Mesodermal cell (in vitro differentiated cells): ENCODE measurements around the gene SLC2A9.
A peak's percentile ranks its signal among the peaks of the same experiment; 100 is the strongest.

Experiments used
- H3K27ac ChIP-seq: 2 replicates; pipeline ENCODE4 v1.7.0; 2013; ENCODE audit warnings: mild to moderate bottlenecking, low read depth, low read length, moderate library complexity; ENCODE audit not compliant: severe bottlenecking
- H3K36me3 ChIP-seq: 2 replicates; pipeline ENCODE4 v1.7.1; 2013; ENCODE audit warnings: mild to moderate bottlenecking, low read length, moderate library complexity; ENCODE audit not compliant: control insufficient read depth, insufficient read depth
- H3K4me1 ChIP-seq: one replicate; pipeline ENCODE4 v1.7.1; 2013; ENCODE audit warnings: mild to moderate bottlenecking, low read length; ENCODE audit not compliant: insufficient read depth, control insufficient read depth, poor library complexity, severe bottlenecking
- H3K4me3 ChIP-seq: 2 replicates; pipeline ENCODE4 v1.7.0; 2013; ENCODE audit warnings: low read length, control low read depth, mild to moderate bottlenecking; ENCODE audit not compliant: insufficient read depth, poor library complexity, severe bottlenecking; ENCODE audit errors: extremely low read depth
- H3K9me3 ChIP-seq: 2 replicates; pipeline ENCODE4 v1.7.1; 2013; ENCODE audit warnings: mild to moderate bottlenecking, low read length, moderate library complexity; ENCODE audit not compliant: control insufficient read depth
- WGBS, 2 experiments: methylation state at CpG; one replicate each; pipeline ENCODE4 v1.1.5; 2013; ENCODE audit warnings: missing lambda C conversion rate in 2 of 2; ENCODE audit not compliant: insufficient coverage in 2 of 2; 5-methylcytosine and 5-hydroxymethylcytosine counted together

Gene SLC2A9

GRCh38 chr4:10018818-10019461, 2.4 kb downstream of the SLC2A9 start:
- H3K27ac ChIP-seq = no peak overlapping the region
- H3K9me3 ChIP-seq = no peaks in the 10 kb centered on the region
- no peaks in the 10 kb centered on the region for H3K36me3 ChIP-seq
- peaks cover 32% of the 10 kb centered on the region for H3K4me1 ChIP-seq
- WGBS, 2 experiments = 26 to 27% methylated on average over 43 to 47 of the region's 52 CpGs
- H3K4me3 ChIP-seq = peak overlapping the region; percentile 21

GRCh38 chr4:10017037-10017893, 4.0 kb downstream of the SLC2A9 start:
- Histone ChIP-seq H3K36me3 (no peaks in the 10 kb centered on the region), H3K27ac (no peak overlapping the region), H3K4me1 (peaks cover 18% of the 10 kb centered on the region), H3K9me3 (no peaks in the 10 kb centered on the region), H3K4me3 (no peak overlapping the region)
- WGBS, 2 experiments = 91 to 95% methylated on average over 9 of the region's 11 CpGs

GRCh38 chr4:10016169-10016568, 5.1 kb downstream of the SLC2A9 start:
- Histone ChIP-seq H3K4me3 (no peak overlapping the region), H3K9me3 (no peaks in the 10 kb centered on the region), H3K36me3 (no peaks in the 10 kb centered on the region), H3K4me1 (peaks cover 8% of the 10 kb centered on the region), H3K27ac (no peak overlapping the region)
- 54 to 56% methylated on average over 5 to 6 of the region's 6 CpGs for WGBS, 2 experiments

GRCh38 chr4:10015140-10015753, 6.0 kb downstream of the SLC2A9 start:
- H3K4me1 ChIP-seq = peaks cover 8% of the 10 kb centered on the region
- 43 to 56% methylated on average over 2 to 3 of the region's 7 CpGs for WGBS, 2 experiments
- H3K4me3 ChIP-seq = no peak overlapping the region
- no peaks in the 10 kb centered on the region for H3K36me3 ChIP-seq
- peak overlapping the region; percentile 57 for H3K27ac ChIP-seq
- no peaks in the 10 kb centered on the region for H3K9me3 ChIP-seq

- Histone ChIP-seq H3K4me1 (peaks cover 3% of the 10 kb centered on the region), H3K9me3 (no peaks in the 10 kb centered on the region), H3K27ac (no peak overlapping the region), H3K36me3 (no peaks in the 10 kb centered on the region), H3K4me3 (no peak overlapping the region)
- 73 to 85% methylated on average over 5 to 6 of the region's 6 CpGs for WGBS, 2 experiments
Measured at GRCh38 chr4:10013722-10014121, 7.6 kb downstream of the SLC2A9 start.

GRCh38 chr4:10011885-10012284, 9.4 kb downstream of the SLC2A9 start:
- no peaks in the 10 kb centered on the region for H3K9me3 ChIP-seq
- 83 to 96% methylated on average over 3 of the region's 3 CpGs for WGBS, 2 experiments

GRCh38 chr4:10011277-10011676, 10.0 kb downstream of the SLC2A9 start:
- Histone ChIP-seq H3K4me1 (peaks cover 7% of the 10 kb centered on the region), H3K27ac (no peak overlapping the region), H3K36me3 (no peaks in the 10 kb centered on the region), H3K9me3 (no peaks in the 10 kb centered on the region), H3K4me3 (no peak overlapping the region)
- 100% methylated on average over 1 of the region's 1 CpG; no CpG with 5 or more reads in 1 of the 2 experiments for WGBS, 2 experiments

More at GRCh38 chr4:10011885-10012284, 9.4 kb downstream of the SLC2A9 start:
- Histone ChIP-seq H3K36me3 (no peaks in the 10 kb centered on the region), H3K4me3 (no peak overlapping the region), H3K4me1 (peaks cover 7% of the 10 kb centered on the region), H3K27ac (no peak overlapping the region)

- 83 to 97% methylated on average over 2 of the region's 3 CpGs for WGBS, 2 experiments
- no peaks in the 10 kb centered on the region for H3K9me3 ChIP-seq
- H3K4me3 ChIP-seq = no peak overlapping the region
- H3K27ac ChIP-seq = no peak overlapping the region
- H3K36me3 ChIP-seq = no peaks in the 10 kb centered on the region
- H3K4me1 ChIP-seq = peaks cover 4% of the 10 kb centered on the region
Measured at GRCh38 chr4:10009861-10010500, 11.3 kb downstream of the SLC2A9 start.

- H3K36me3 ChIP-seq = no peaks in the 10 kb centered on the region
- no peak overlapping the region for H3K27ac ChIP-seq
- H3K4me3 ChIP-seq = no peak overlapping the region
- 100% methylated on average over 1 to 2 of the region's 3 CpGs for WGBS, 2 experiments
- no peaks in the 10 kb centered on the region for H3K9me3 ChIP-seq
- peaks cover 4% of the 10 kb centered on the region for H3K4me1 ChIP-seq
Measured at GRCh38 chr4:10008609-10009005, 12.7 kb downstream of the SLC2A9 start.

- H3K4me1 ChIP-seq = peaks cover 4% of the 10 kb centered on the region
- H3K27ac ChIP-seq = no peak overlapping the region
- no peak overlapping the region for H3K4me3 ChIP-seq
- 76 to 83% methylated on average over 6 to 7 of the region's 7 CpGs for WGBS, 2 experiments
- no peaks in the 10 kb centered on the region for H3K36me3 ChIP-seq
- no peaks in the 10 kb centered on the region for H3K9me3 ChIP-seq
Measured at GRCh38 chr4:10007793-10008608, 13.3 kb downstream of the SLC2A9 start.
